HepG2 (cell line): Measurements from ENCODE around the gene PLEKHG2.

ENCODE experiments used
- CTCF ChIP-seq: sonication (generic); formaldehyde crosslinking; IDR thresholded peaks from 2 replicates; pipeline ENCODE4 v1.5.0; 2020; ENCODE audit warnings: mild to moderate bottlenecking, missing genetic modification reagents, moderate library complexity
- ELF4 ChIP-seq: sonication (generic); formaldehyde crosslinking; IDR thresholded peaks from 2 replicates; pipeline ENCODE4 v1.5.0; 2020; ENCODE audit warnings: missing genetic modification reagents, mild to moderate bottlenecking, moderate library complexity, borderline replicate concordance
- FIP1L1 ChIP-seq: fragments of 200-400 bp; formaldehyde crosslinking; IDR thresholded peaks from 2 replicates; pipeline ENCODE4 v1.6.1; 2018; ENCODE audit warnings: low read depth, mild to moderate bottlenecking, low read length, moderate library complexity, borderline replicate concordance; ENCODE audit not compliant: insufficient read depth
- FOXK2 ChIP-seq: fragments of 450-650 bp; IDR thresholded peaks from 2 replicates; pipeline ENCODE4 v1.6.1; 2016
- ZNF24 ChIP-seq: fragments of 450-650 bp; IDR thresholded peaks from 2 replicates; pipeline ENCODE4 v1.6.1; 2017; ENCODE audit warnings: antibody characterized with exemption, mild to moderate bottlenecking
- ZNF260 ChIP-seq: sonication (generic); formaldehyde crosslinking; IDR thresholded peaks from 2 replicates; pipeline ENCODE4 v1.4.0; 2020; ENCODE audit warnings: missing genetic modification reagents, low read depth, mild to moderate bottlenecking, borderline replicate concordance
- ZSCAN29 ChIP-seq: sonication (generic); formaldehyde crosslinking; conservative IDR thresholded peaks from 2 replicates; pipeline ENCODE4 v1.4.0; 2020; ENCODE audit warnings: mild to moderate bottlenecking, missing genetic modification reagents

DNA sequence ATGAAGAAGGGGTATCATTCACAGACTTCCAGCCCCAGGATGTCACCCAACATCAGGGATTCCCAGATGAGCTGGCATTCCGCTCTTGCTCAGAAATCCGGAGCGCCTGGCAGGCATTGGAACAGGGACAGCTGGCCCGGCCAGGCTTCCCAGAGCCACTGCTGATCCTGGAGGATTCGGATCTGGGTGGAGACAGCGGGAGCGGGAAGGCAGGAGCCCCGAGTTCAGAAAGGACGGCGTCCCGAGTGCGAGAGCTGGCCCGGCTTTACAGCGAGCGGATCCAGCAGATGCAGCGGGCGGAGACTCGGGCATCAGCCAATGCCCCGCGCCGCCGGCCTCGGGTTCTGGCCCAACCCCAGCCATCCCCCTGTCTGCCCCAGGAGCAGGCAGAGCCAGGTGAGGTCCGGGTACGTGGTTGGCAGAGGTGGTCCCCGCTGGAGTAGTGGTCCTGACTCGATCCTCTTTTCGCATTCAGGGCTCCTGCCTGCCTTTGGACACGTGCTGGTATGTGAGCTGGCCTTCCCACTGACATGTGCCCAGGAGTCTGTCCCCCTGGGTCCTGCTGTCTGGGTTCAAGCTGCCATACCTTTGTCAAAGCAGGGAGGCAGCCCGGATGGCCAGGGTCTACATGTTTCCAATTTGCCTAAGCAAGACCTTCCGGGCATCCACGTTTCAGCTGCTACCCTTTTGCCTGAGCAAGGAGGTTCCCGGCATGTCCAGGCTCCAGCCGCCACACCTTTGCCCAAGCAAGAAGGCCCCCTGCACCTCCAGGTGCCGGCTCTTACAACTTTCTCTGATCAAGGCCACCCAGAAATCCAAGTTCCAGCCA, 11.0 kb downstream of the PLEKHG2 start:
- no peak for TF ChIP-seq FIP1L1
- no peak for TF ChIP-seq ZSCAN29
- no peak for TF ChIP-seq CTCF (CRISPR knock-in tag)
- no peak for TF ChIP-seq ZNF24
- no peak for TF ChIP-seq FOXK2
- TF ChIP-seq ELF4 (CRISPR knock-in tag), result no peak
- no peak for TF ChIP-seq ZNF260
